ENCODE results near the gene EZR. TPM values are rescaled to one million over a fixed set of nuclear protein-coding genes. Genes with fewer than 3 reads are reported as not detected.
A peak's percentile ranks its signal among the peaks of the same experiment; 100 is the strongest.

The EZR gene
- total and polyA plus RNA-seq, 9 of the 15 experiments (the other 6 are each of a cell fraction or from before 2014, with no cell fraction given), result 36.5 to 162 (median 104) TPM

GRCh38 chr6:158854214-158855101 is 35.3 kb upstream of the EZR start (continued):
- TF ChIP-seq USF1 (CRISPR knock-in tag; IDR thresholded peaks at IDR 0.05) (no peak), ZNF175 (CRISPR knock-in tag; IDR thresholded peaks at IDR 0.05; ENCODE audit: low read depth) (0 out of 2 replicates have a peak, but pooled peaks have one; percentile 7), ZNF277 (CRISPR knock-in tag; IDR thresholded peaks at IDR 0.05; ENCODE audit: borderline replicate concordance) (no peak), CC2D1A (IDR thresholded peaks at IDR 0.05) (no peak; the same call in 1 of the 2 replicates), POLR2A (conservative IDR thresholded peaks at IDR 0.05) (peak; percentile 65), PML (IDR thresholded peaks at IDR 0.05; ENCODE audit: low read length) (peak; percentile 33; the same call in 1 of the 2 replicates), MAFG (tag; conservative IDR thresholded peaks at IDR 0.05) (peak; percentile 96), PYGO2 (tag; IDR thresholded peaks at IDR 0.05) (0 out of 2 replicates have a peak, but pooled peaks have one; percentile 55), CUX1 (CRISPR knock-in tag; IDR thresholded peaks at IDR 0.05) (peak; percentile 62), ZNF583 (CRISPR knock-in tag; IDR thresholded peaks at IDR 0.05) (no peak), FOSL1 (tag; conservative IDR thresholded peaks at IDR 0.05) (peak; percentile 91), ZNF146 (CRISPR knock-in tag; IDR thresholded peaks at IDR 0.05; ENCODE audit: unreplicated experiment) (no peak), MCM2 (IDR thresholded peaks at IDR 0.05; ENCODE audit: low read depth) (no peak), TSC22D4 (tag; IDR thresholded peaks at IDR 0.05) (peak; percentile 24; the same call in 1 of the 2 replicates)
- TF ChIP-seq, protein P1, sequence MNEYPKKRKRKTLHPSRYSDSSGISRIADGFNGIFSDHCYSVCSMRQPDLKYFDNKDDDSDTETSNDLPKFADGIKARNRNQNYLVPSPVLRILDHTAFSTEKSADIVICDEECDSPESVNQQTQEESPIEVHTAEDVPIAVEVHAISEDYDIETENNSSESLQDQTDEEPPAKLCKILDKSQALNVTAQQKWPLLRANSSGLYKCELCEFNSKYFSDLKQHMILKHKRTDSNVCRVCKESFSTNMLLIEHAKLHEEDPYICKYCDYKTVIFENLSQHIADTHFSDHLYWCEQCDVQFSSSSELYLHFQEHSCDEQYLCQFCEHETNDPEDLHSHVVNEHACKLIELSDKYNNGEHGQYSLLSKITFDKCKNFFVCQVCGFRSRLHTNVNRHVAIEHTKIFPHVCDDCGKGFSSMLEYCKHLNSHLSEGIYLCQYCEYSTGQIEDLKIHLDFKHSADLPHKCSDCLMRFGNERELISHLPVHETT (CRISPR knock-in tag; conservative IDR thresholded peaks at IDR 0.05 in 1 of 2, IDR thresholded peaks at IDR 0.05 in 1 of 2), result peak in 1 of 2 experiments; percentile 72; a peak in 1 of 4 replicates
- TF ChIP-seq, protein P2, sequence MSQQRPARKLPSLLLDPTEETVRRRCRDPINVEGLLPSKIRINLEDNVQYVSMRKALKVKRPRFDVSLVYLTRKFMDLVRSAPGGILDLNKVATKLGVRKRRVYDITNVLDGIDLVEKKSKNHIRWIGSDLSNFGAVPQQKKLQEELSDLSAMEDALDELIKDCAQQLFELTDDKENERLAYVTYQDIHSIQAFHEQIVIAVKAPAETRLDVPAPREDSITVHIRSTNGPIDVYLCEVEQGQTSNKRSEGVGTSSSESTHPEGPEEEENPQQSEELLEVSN (IDR thresholded peaks at IDR 0.05; ENCODE audit: borderline replicate concordance in 1 of 2, extremely low read depth in 1 of 2, insufficient read depth in 1 of 2, insufficient read length in 1 of 2, low read depth in 1 of 2, low read length in 1 of 2, poor library complexity in 1 of 2, severe bottlenecking in 1 of 2), result peak; percentile 8 to 14
